ENCODE measurements around the gene MAEA. TPM values are rescaled to one million over a fixed set of nuclear protein-coding genes. Genes with fewer than 3 reads are reported as not detected.

MAEA gene
- total and polyA plus RNA-seq, 2 experiments from 2014 or later = 66.6 to 73.2 TPM

DNA sequence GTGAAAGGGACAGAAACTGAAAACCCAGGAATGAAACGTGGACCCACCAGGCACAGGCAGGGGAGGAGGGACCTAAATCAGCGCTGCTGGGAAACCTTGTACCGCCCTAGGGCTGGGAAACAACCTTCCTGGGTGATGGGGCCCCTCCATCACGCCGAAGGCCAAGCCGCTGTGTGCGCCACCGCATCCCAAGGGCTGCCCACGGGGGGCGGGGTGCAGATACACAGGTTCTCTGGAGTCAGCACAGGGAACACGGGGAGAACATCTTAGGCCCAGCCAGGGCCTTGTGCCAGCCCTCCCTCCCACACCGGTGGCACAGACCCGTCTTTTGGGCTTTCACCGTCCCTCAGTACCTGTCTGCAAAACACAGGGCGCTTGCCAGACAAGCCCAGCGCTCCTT, 70.3 kb downstream of the MAEA start:
- no peaks in the 10 kb centered on the region for H3K9me3 ChIP-seq (ENCODE audit: low read depth)
- DNase-seq (ENCODE audit: low spot score) = no peak
- H2AFZ ChIP-seq = no peak overlapping the region
- no peaks in the 10 kb centered on the region for H3K27me3 ChIP-seq
- H3K36me3 ChIP-seq (replicated peaks; ENCODE audit: insufficient read depth, low read depth) = no peaks in the 10 kb centered on the region
- TF ChIP-seq EZH2 (IDR thresholded peaks at IDR 0.05; ENCODE audit: borderline replicate concordance) = no peak
- no peak for TF ChIP-seq EZH2phosphoT487 (IDR thresholded peaks at IDR 0.05; ENCODE audit: low read depth, severe bottlenecking, unreplicated experiment)
- no peak for TF ChIP-seq CTCF (IDR thresholded peaks at IDR 0.05; ENCODE audit: poor library complexity)
- H3K79me2 ChIP-seq = no peaks in the 10 kb centered on the region
- no peak overlapping the region for H3K27ac ChIP-seq
- no peaks in the 10 kb centered on the region for H3K4me1 ChIP-seq (ENCODE audit: insufficient read depth)
- H3K4me2 ChIP-seq = no peak overlapping the region
- H3K4me3 ChIP-seq = no peak overlapping the region
- 96% methylated on average over 16 of the region's 16 CpGs for WGBS (ENCODE audit: low lambda C conversion rate, missing lambda C conversion rate)
- H3K9me2 ChIP-seq (replicated peaks; ENCODE audit: insufficient read depth) = no peaks in the 10 kb centered on the region
- H4K20me1 ChIP-seq (ENCODE audit: insufficient read depth, poor library complexity, severe bottlenecking) = no peaks in the 10 kb centered on the region

DNA sequence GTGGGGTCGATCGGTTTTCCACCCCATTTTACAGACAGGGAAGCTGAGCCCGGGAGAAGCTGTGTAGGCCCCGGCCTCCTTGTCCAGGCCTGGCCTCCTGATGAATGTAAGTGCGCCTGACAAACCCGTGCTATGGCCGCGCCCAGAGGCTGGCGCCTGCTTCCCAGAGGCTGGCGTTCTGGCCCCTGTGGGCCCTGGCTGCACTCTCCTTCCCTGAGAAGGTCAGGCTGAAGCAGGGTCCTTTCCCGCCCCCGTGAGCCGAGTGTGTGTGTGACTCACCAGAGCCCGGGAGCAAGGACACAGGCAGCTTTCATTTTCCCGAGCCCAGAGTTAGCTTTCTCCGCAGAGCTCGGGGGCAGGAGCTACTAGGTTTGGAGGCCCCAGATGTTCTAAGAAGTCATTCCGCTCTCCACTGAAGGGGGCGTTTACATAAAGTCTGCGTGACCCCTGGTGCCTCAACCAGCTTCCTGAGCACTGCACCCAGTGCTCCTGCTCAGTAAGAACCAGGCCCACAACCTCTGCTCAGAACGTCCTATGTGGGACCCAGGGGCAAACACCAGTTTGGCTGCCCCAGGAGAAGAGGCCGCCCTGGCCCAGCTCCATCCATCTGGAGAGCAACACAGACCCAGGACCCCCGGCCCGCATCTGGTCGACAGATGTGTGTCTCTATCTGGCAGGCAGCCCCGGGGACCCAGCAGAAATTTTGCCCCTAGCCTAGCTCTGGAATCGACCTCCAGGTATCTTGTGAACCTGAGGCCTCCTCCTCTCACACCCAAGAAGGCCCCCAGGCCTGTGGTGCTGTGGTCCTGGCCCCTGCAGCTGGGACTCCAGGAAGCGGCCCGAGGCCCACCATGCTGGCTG, 71.0 kb downstream of the MAEA start:
- Histone ChIP-seq H3K4me1 (ENCODE audit: insufficient read depth) (no peaks in the 10 kb centered on the region), H3K79me2 (no peaks in the 10 kb centered on the region), H3K4me3 (no peak overlapping the region), H3K36me3 (replicated peaks; ENCODE audit: insufficient read depth, low read depth) (no peaks in the 10 kb centered on the region), H4K20me1 (ENCODE audit: insufficient read depth, poor library complexity, severe bottlenecking) (no peaks in the 10 kb centered on the region), H3K27ac (no peak overlapping the region), H3K9me2 (replicated peaks; ENCODE audit: insufficient read depth) (no peaks in the 10 kb centered on the region), H3K9me3 (ENCODE audit: low read depth) (no peaks in the 10 kb centered on the region), H2AFZ (no peak overlapping the region), H3K4me2 (no peak overlapping the region), H3K27me3 (no peaks in the 10 kb centered on the region)
- no peak for DNase-seq (ENCODE audit: low spot score)
- TF ChIP-seq EZH2 (IDR thresholded peaks at IDR 0.05; ENCODE audit: borderline replicate concordance) (no peak), CTCF (IDR thresholded peaks at IDR 0.05; ENCODE audit: poor library complexity) (no peak), EZH2phosphoT487 (IDR thresholded peaks at IDR 0.05; ENCODE audit: low read depth, severe bottlenecking, unreplicated experiment) (no peak)
- WGBS (ENCODE audit: low lambda C conversion rate, missing lambda C conversion rate) = 79% methylated on average over 29 of the region's 29 CpGs

GRCh38 chr4:1361431-1361830, 71.7 kb downstream of the MAEA start:
- DNase-seq (ENCODE audit: low spot score) = no peak
- no peak overlapping the region for H3K27ac ChIP-seq
- no peaks in the 10 kb centered on the region for H3K27me3 ChIP-seq
- no peak overlapping the region for H3K4me2 ChIP-seq
- no peak for TF ChIP-seq CTCF (IDR thresholded peaks at IDR 0.05; ENCODE audit: poor library complexity)
- no peaks in the 10 kb centered on the region for H3K4me1 ChIP-seq (ENCODE audit: insufficient read depth)
- no peaks in the 10 kb centered on the region for H4K20me1 ChIP-seq (ENCODE audit: insufficient read depth, poor library complexity, severe bottlenecking)
- no peaks in the 10 kb centered on the region for H3K36me3 ChIP-seq (replicated peaks; ENCODE audit: insufficient read depth, low read depth)
- no peaks in the 10 kb centered on the region for H3K79me2 ChIP-seq
- H2AFZ ChIP-seq = no peak overlapping the region
- 88% methylated on average over 18 of the region's 18 CpGs for WGBS (ENCODE audit: low lambda C conversion rate, missing lambda C conversion rate)
- H3K9me2 ChIP-seq (replicated peaks; ENCODE audit: insufficient read depth) = no peaks in the 10 kb centered on the region
- H3K4me3 ChIP-seq = no peak overlapping the region
- no peaks in the 10 kb centered on the region for H3K9me3 ChIP-seq (ENCODE audit: low read depth)
